GM19035 (cell line): ENCODE data around the gene KHNYN.

ENCODE experiments used
- ATAC-seq: cut with Tn5 transposase; IDR thresholded peaks from one replicate; pipeline ENCODE4 v1.9.1; 2021; ENCODE audit not compliant: unreplicated experiment

Gene KHNYN

GRCh38 chr14:24399999-24400718, 29.6 kb upstream of the KHNYN start:
- ATAC-seq: no peak

- ATAC-seq: no peak
Measured at GRCh38 chr14:24401810-24402702, 27.7 kb upstream of the KHNYN start.

GRCh38 chr14:24403294-24403998, 26.3 kb upstream of the KHNYN start:
- ATAC-seq: no peak

- no peak for ATAC-seq
Measured at GRCh38 chr14:24404814-24405213, 24.9 kb upstream of the KHNYN start.

DNA sequence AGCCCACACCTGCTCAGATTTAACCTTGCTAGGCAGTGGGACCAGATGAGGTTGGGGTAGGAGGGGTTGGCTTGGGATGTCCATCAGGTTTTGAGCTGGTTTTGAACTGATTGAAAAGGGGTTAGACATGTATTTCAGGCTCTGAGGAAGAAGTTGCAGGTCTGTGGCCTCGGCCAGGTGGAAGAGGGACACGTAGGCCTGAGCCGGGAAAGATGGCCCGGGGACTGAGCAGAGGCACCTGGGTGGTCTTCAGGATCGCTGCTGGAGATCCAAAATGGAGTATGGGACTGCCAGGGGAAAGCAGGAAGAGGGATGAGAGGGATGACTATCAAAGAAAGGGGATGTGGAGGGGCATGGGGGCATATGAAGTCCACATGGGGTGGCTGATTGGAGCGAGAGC, 23.3 kb upstream of the KHNYN start:
- ATAC-seq: no peak

DNA sequence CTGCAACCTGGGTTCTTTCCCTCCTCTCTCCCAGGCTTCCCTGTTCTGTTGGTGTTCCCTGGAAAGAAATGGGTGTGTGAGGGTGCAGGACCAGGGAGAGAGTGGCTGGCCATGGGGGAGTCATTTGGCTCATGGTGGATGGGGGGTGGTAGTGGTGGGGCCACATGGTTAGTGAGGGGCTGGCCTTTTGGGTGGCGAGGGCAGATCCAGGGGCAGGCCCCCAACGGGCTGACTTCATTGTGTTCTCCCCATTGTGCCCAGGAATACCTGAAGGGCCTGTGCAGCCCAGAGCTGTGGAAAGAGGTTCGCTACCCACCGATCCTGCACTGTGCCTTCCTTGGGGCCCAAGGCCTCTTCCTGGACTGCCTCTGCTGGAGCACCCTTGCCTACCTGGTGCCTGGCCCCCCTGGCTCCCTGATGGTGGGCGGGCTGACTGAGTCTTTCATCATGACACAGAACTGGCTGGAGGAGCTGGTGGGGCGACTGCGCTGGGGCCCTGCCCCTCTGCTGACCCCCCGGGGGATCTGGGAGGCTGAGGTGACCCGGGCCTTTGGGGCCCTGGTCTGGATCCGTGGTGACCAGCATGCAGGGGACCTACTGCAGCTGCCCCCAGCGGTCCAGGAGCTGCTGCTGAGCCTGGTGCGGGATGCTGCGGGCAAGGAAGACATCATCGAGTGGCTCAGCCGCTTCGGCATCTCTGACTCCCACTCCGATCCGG, 22.0 kb upstream of the KHNYN start:
- no peak for ATAC-seq

DNA sequence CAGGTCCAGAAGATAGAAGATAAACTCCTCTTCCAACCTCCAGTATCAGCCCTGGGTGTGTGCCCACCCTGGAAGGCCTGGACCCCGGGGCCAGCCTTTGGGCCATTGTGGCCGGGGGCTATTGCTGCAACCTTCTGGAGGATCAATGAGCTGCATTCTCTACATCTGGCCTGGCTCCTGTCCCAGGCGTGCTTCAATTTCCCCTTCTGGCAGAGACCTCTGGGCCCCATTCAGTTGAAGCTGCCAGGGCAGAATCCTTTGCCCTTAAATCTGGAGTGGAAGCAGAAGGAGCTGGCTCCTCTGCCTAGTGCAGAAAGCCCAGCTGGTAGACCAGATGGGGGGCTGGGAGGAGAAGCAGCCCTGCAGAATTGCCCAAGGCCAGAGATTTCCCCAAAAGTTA, 21.0 kb upstream of the KHNYN start:
- ATAC-seq: no peak

DNA sequence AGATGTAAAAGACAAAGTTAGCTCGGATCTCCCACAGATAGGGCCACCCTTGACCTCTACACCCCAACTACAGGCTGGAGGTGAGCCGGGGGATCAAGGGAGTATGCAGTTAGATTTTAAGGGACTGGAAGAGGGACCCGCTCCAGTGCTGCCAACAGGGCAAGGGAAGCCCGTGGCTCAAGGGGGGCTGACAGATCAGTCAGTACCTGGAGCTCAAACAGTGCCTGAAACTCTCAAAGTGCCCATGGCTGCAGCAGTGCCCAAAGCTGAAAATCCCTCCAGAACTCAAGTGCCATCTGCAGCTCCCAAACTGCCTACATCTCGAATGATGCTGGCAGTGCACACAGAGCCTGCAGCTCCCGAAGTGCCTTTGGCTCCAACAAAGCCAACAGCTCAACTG, 20.6 kb upstream of the KHNYN start:
- ATAC-seq: no peak

GRCh38 chr14:24409956-24410355, 19.8 kb upstream of the KHNYN start:
- ATAC-seq: no peak

- no peak for ATAC-seq
Measured at GRCh38 chr14:24411443-24412389, 18.0 kb upstream of the KHNYN start.

GRCh38 chr14:24414077-24414476, 15.7 kb upstream of the KHNYN start:
- no peak for ATAC-seq

GRCh38 chr14:24414732-24415420, 14.9 kb upstream of the KHNYN start:
- no peak for ATAC-seq

DNA sequence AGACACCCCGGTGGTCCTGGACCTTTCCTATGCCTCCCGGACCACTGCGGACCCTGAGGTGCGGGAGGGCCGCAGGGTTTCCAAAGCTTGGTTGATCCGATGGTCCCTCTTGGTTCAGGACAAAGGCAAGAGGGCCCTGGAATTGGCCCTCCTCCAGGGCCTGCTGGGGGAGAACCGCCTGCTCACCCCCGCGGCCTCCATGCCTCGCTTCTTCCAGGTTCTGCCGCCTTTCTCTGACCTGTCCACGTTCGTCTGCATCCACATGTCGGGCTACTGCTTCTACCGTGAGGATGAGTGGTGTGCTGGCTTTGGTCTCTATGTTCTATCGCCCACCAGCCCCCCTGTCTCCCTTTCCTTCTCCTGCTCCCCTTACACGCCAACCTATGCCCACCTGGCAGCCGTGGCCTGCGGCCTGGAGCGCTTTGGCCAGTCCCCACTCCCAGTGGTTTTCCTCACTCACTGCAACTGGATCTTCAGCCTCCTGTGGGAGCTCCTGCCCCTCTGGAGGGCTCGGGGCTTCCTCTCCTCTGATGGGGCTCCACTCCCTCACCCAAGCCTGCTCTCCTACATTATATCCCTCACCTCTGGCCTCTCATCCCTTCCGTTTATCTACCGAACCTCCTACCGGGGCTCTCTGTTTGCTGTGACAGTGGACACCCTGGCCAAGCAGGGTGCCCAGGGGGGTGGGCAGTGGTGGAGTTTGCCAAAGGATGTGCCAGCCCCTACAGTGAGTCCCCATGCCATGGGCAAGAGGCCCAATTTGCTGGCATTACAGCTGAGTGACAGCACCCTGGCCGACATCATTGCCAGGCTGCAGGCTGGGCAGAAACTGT, 14.1 kb upstream of the KHNYN start:
- no peak for ATAC-seq

DNA sequence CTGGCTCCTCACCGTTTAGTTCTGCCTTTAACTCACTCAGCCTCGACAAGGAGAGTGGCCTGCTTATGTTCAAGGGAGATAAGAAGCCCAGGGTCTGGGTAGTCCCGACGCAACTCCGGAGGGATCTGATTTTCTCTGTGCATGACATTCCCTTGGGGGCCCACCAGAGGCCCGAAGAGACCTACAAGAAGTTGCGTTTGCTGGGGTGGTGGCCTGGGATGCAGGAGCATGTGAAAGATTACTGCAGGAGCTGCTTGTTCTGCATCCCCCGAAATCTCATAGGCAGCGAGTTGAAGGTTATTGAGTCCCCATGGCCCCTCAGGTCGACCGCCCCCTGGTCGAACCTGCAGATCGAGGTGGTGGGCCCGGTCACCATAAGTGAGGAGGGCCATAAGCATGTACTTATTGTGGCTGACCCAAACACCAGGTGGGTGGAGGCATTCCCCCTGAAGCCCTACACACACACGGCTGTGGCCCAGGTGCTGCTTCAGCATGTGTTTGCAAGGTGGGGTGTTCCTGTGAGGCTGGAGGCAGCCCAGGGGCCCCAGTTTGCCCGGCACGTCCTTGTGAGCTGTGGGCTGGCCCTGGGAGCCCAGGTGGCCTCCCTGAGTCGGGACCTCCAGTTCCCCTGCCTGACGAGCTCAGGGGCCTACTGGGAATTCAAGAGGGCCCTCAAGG, 13.4 kb upstream of the KHNYN start:
- ATAC-seq: no peak

DNA sequence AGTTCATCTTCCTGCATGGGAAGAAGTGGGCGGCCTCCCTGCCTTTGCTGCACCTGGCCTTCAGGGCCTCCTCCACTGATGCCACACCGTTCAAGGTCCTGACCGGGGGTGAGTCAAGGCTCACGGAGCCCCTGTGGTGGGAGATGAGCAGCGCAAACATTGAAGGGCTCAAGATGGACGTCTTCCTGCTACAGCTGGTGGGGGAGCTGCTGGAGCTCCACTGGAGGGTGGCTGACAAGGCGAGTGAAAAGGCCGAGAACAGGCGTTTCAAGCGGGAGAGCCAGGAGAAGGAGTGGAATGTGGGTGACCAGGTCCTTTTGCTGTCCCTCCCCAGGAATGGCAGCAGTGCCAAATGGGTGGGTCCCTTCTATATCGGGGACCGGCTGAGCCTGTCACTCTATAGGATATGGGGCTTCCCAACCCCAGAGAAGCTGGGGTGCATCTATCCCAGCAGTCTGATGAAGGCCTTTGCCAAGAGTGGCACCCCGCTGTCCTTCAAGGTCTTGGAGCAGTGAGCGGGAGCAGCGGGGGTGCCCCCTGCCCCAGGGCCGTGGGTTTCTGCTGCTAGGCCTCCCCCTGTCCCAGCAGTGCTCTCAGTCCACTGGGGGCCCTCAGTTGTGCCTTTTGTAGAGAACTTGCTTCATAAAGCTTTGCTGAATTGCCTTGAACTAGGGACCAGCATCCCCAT, 12.7 kb upstream of the KHNYN start:
- ATAC-seq: no peak

- ATAC-seq: no peak
Measured at GRCh38 chr14:24417832-24418491, 11.8 kb upstream of the KHNYN start.

GRCh38 chr14:24418492-24418873, 11.3 kb upstream of the KHNYN start:
- ATAC-seq: no peak
